ENCODE results near the gene ORAI1. TPM values are rescaled to one million over a fixed set of nuclear protein-coding genes. Genes with fewer than 3 reads are reported as not detected.
"Not testable (repeated sequence)": the region's sequence is repeated elsewhere in the genome, so short reads cannot be mapped to it uniquely, and the experiment has no call there.

The ORAI1 gene
- total and polyA plus RNA-seq, 8 donors: 8.9 to 39.5 (median 13.0) TPM

GRCh38 chr12:121651320-121651719 is 25.0 kb downstream of the ORAI1 start:
- H3K36me3 ChIP-seq: no peaks in the 10 kb centered on the region
- H3K27me3 ChIP-seq: no peaks in the 10 kb centered on the region
- H3K4me3 ChIP-seq: no peak overlapping the region
- H3K27ac ChIP-seq: no peak overlapping the region
- intact Hi-C loops (cut with DNase I): no loop called here
- no peaks in the 10 kb centered on the region for H3K9me3 ChIP-seq
- ATAC-seq (no peak), DNase-seq (peak in 1 of 4 donors; percentile 24)
- peaks cover 4 to 23% of the 10 kb centered on the region in 2 donors for H3K4me1 ChIP-seq
- no peak for TF ChIP-seq CTCF (IDR thresholded peaks at IDR 0.05)

- H3K27ac ChIP-seq: no peak overlapping the region
- H3K4me3 ChIP-seq: no peak overlapping the region
- no peaks in the 10 kb centered on the region for H3K36me3 ChIP-seq
- no peak for ATAC-seq
- peak in 1 of 4 donors; percentile 53 for DNase-seq
- peaks cover 4 to 25% of the 10 kb centered on the region in 2 donors for H3K4me1 ChIP-seq
- H3K9me3 ChIP-seq: no peaks in the 10 kb centered on the region
- H3K27me3 ChIP-seq: no peaks in the 10 kb centered on the region
- intact Hi-C loops (cut with DNase I): no loop called here
- no peak for TF ChIP-seq CTCF (IDR thresholded peaks at IDR 0.05)
These were observed 26.6 kb downstream of the ORAI1 start for GRCh38 chr12:121652767-121653497.

- Histone ChIP-seq H3K27me3 (no peaks in the 10 kb centered on the region), H3K9me3 (no peaks in the 10 kb centered on the region), H3K36me3 (no peaks in the 10 kb centered on the region), H3K4me1 (peaks cover 4 to 26% of the 10 kb centered on the region in 2 donors), H3K4me3 (no peak overlapping the region), H3K27ac (no peak overlapping the region)
- intact Hi-C loops (cut with DNase I): no loop called here
- DNase-seq: peak in 1 of 4 donors; percentile 66
- no peak for ATAC-seq
- no peak for TF ChIP-seq CTCF (IDR thresholded peaks at IDR 0.05)
These were observed 27.7 kb downstream of the ORAI1 start for GRCh38 chr12:121653999-121654398.

DNA sequence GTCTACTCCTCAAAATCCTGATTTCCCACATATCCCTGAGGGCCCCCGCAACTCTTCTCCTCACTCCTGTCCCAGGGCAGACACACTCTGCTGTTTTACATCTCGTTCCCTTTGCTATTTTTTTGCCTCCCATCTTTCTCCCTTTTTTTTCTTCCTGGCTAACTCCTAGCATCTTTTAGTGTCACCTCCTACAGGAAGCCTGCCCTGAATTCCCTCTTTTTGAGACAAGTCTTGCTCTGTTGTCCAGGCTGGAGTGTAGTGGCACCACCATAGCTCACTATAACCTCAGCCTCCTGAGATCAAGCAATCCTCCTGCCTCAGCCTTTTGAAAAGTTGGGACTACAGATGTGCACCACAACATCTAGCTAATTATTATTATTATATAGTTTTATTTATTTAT is 29.8 kb downstream of the ORAI1 start:
- intact Hi-C loops (cut with DNase I): no loop called here
- no peak for TF ChIP-seq CTCF (IDR thresholded peaks at IDR 0.05)
- peaks cover 0 to 26% of the 10 kb centered on the region in 2 donors for H3K4me1 ChIP-seq

GRCh38 chr12:121657305-121658008 is 31.1 kb downstream of the ORAI1 start:
- peaks cover 0 to 26% of the 10 kb centered on the region in 2 donors for H3K4me1 ChIP-seq
- H3K27me3 ChIP-seq: no peaks in the 10 kb centered on the region
- H3K4me3 ChIP-seq: no peak overlapping the region
- ATAC-seq: no peak
- intact Hi-C loops (cut with DNase I): no loop called here
- H3K9me3 ChIP-seq: no peaks in the 10 kb centered on the region
- peak overlapping the region in 1 of 2 donors; percentile 90 for H3K27ac ChIP-seq
- DNase-seq: no peak
- H3K36me3 ChIP-seq: no peaks in the 10 kb centered on the region
- no peak for TF ChIP-seq CTCF (IDR thresholded peaks at IDR 0.05)

More for the DNA sequence above, 29.8 kb downstream of the ORAI1 start:
- DNase-seq (no peak), ATAC-seq (no peak)
- Histone ChIP-seq H3K36me3 (no peaks in the 10 kb centered on the region), H3K27ac (no peak overlapping the region), H3K9me3 (no peaks in the 10 kb centered on the region), H3K4me3 (no peak overlapping the region), H3K27me3 (no peaks in the 10 kb centered on the region)

GRCh38 chr12:121661353-121662105 is 35.2 kb downstream of the ORAI1 start:
- H3K9me3 ChIP-seq; H3K27ac ChIP-seq; H3K4me3 ChIP-seq; ATAC-seq; intact Hi-C loops (cut with DNase I); H3K36me3 ChIP-seq; DNase-seq; H3K27me3 ChIP-seq: not testable (repeated sequence)
- peaks cover 0 to 33% of the 10 kb centered on the region in 2 donors for H3K4me1 ChIP-seq

All from left lung (tissue), 10 donors.